Measurements from ENCODE around the gene HBE1.
"Not testable (repeated sequence)": the region's sequence is repeated elsewhere in the genome, so short reads cannot be mapped to it uniquely, and the experiment has no call there.

HBE1 gene

DNA sequence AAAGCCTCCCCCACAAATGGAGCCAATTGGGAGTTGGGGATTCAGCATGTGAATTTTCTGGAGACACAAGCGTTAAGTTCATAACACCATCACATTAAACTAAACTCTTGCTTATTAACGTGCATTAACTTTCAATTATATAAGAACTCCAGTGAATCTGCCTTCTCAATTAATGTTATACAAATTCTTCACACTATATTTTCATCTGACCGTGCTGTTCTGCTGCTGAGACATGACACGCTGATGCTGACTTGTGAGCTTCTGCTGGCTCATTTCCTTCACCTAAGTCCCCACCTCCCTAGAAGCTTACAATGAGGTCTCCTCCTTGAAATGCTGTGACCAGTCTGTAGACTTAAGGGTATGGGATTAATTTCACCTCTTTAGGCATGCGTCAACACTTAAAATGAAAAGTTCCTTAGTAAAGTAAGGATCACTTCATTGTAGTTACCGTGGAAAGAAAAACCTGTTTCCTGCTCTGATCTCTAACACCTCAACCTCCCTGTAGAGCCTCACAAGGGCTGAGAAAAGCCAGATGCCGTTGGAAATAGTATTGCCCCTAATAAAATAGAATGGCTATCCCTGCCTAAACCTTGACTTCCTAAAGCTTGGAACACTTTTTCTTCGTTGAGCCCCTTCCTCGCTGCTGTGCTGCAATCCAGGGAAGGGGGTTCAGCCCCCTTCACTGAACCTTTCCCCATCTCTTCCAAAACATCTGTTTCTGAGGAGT lies 17.4 kb downstream of the HBE1 start:
- DNase-seq, result no peak

DNA sequence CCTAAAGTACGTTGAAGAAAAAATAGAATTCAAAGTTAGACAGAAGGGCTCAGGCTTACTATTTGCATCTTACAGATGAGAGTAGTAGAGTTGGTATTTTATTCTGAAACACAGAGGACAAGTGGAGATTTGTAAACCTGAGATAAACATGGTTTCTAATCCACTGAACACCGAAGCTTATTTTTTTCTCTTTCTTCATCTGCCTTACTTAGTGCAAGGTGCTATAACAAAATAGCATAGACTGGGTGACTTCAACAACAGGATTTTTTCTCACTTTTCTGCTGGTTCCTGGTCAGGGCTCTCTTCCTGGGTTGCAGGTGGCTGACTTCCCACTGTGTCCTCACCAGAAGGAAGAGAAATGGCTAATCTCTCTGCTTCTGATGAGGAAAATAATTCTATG lies 18.0 kb downstream of the HBE1 start:
- DNase-seq, result no peak

DNA sequence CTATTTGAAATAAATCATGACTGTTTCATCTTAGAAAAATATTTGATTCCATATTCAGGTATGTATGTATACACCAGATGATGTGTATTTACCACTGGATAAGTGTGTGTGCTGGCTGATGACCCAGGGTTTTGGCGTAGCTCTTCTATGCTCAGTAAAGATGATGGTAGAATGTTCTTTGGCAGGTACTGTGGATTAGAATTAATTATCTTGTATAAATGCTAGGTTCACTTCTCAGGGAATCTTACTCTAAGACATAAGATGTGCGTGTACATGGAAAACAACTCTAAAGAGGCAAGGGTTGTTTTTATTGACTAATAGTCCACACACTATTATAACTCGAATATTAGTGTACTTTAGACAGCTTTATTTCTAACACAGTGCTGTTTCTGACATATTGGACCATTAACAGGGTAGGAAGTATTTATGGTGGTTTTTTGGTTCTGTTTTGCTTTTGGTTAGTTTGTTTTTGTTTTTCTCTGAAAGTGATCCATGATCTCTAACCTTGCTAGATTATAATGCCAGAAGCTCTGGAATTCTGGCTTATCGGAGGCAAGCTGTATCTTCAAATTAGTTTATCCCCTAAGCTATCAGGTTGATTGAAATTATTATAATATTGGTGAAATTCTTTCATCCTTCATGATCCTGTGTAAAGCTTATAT lies 19.1 kb downstream of the HBE1 start:
- DNase-seq, result no peak

DNA sequence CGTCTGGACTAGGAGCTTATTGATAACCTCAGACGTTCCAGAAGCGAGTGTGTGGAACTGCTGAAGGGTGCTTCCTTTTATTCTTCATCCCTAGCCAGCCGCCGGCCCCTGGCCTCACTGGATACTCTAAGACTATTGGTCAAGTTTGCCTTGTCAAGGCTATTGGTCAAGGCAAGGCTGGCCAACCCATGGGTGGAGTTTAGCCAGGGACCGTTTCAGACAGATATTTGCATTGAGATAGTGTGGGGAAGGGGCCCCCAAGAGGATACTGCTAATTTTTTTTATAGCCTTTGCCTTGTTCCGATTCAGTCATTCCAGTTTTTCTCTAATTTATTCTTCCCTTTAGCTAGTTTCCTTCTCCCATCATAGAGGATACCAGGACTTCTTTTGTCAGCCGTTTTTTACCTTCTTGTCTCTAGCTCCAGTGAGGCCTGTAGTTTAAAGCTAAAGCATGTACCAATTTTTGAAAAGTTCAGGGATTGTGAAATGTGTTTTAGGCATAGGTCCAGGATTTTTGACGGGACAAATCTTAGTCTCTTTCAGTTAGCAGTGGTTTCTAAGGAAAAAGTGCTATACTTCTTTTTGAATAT lies 19.8 kb downstream of the HBE1 start, which contains the start of gene HBG1:
TSS of gene HBG1 (minus strand) at position 51 of the 590 bp plus-strand sequence. CDS start 53 bp downstream, outside the sequence.
- DNase-seq, result not testable (repeated sequence)

DNA sequence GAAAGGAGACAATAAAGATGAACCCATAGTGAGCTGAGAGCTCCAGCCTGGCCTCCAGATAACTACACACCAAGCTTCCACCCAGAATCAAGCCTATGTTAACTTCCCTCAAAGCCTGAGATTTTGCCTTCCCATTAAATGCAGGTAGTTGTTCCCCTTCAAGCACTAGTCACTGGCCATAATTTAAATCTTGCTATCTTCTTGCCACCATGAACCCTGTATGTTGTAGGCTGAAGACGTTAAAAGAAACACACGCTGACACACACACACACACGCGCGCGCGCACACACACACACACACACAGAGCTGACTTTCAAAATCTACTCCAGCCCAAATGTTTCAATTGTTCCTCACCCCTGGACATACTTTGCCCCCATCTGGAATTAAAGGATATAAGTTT lies 21.2 kb downstream of the HBE1 start:
- DNase-seq, result not testable (repeated sequence)

DNA sequence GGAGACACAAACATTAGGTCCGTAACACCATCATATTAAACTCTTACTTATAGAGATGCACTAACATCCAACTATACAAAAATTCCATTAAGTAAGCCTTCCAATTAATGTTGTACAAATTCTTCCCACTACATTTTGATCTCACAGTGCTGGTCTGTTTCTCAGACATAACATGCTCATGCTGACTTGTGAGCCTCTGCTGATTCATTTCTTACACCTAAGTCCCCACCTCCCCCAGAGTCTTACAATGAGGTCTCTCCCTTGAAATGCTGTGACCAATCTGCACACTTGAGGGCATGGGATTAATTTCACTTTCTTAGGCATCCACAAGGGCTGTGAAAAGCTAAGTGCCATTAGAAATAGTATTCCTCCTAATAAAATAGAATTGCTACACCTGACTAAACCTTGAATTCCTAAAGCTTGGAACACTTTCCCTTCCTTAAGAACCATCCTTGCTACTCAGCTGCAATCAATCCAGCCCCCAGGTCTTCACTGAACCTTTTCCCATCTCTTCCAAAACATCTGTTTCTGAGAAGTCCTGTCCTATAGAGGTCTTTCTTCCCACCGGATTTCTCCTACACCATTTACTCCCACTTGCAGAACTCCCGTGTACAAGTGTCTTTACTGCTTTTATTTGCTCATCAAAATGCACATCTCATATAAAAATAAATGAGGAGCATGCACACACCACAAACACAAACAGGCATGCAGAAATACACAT lies 22.1 kb downstream of the HBE1 start:
- no peak for DNase-seq

DNA sequence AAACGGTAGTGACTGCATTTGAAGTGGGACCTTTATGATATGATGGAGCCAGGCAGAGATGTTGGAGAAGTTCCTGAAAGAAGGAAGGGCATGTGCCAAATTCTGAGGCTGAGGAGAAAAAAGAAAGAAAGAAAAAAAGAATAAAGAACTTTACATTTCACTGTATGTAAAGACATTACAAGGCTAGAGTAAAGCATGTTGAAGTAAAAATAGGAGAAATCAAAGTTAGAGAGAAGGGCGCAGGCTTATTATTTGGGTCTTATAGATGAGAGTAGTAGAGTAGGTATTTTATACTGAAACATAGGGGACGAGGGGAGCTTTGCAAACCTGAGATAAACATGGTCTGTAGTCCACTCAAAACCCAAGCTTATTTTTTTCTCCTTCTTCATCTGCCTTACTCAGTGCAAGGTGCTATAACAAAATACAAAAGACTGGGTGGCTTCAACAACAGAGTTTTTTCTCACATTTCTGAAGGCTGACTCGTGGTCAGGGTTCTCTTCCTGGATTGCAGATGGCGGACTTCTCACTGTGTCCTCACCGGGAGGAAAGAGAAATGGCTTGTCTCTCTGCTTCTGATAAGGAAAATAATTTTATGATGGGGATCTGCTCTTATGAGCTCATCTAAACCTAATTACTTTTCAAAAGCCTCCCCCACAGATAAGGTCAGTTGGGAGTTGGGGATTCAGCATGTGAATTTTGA lies 22.8 kb downstream of the HBE1 start:
- no peak for DNase-seq

DNA sequence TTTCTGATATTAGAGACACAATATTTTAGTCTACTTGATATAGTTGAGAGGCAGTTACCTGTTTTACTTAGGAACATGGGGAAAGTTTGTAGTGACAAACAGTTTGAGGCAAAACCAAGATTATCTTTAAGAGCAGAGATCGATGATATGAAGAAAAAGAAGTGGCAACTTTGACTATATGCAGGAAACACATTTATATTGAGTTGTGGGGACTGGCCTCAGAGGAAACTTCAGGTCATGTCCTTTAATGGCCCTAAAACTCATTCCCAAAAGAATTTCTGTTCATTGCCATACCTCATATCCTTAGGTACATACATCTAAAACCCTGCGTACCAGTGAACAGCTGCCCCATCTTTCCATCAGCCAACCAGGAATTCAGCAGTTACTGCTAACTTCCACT lies 24.6 kb downstream of the HBE1 start:
- DNase-seq, result no peak

DNA sequence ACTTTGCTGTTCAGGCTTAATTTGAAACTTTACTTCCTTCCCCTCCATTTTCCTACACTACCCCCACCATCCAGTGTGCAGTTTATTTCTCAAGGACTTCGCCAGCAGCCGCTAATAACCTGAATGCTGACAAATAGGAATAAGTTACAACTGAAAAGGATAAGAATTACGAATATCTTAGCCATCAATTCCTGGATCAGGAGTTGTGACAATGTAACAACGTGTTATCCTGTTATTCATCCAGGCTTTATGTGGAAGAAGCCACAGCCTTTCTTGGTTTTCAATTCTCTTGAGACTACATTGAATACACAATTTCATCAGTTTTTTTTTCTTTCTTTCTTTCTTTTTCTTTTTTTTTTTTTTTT lies 25.9 kb downstream of the HBE1 start:
- DNase-seq, result no peak

DNA sequence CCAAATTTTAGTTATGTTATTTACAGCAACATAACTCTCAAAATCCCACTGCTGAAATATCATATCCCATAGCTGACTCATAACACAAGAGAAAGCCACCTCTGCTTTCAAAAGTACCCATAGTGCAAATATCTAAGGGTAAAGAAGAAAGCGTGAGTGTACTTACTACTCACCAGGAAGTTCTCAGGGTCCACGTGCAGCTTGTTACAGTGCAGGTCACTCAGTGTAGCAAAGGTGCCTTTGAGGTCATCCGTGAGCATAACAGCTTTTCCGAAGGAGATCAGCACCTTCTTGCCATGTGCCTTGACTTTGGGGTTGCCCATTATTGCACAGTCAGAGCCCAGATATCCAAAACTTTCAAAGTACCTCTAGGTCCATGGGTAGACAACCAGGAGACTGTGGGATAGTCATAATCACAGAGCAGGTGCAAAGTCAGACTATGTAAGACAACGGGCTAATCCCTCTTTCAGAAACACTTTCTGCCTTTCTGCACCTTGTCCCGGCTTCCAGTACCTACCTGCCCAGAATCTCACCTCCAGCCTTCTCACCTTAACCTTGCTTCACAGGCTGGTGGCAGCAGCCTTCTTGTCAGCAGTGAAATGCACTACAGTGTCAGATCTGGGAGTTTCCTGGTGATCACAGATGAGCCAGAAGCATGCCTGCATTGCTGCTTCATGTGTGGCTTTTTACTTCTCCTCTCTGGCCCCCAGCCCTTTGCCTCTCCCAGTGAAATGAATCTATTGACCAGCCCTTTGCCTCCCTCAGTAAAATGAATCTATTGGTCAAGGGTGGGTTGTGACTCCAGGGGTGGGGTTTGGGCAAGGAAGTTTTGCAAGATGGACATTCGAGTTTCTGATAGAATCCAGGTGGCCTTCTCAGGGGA lies 26.6 kb downstream of the HBE1 start:
- DNase-seq, result no peak

DNA sequence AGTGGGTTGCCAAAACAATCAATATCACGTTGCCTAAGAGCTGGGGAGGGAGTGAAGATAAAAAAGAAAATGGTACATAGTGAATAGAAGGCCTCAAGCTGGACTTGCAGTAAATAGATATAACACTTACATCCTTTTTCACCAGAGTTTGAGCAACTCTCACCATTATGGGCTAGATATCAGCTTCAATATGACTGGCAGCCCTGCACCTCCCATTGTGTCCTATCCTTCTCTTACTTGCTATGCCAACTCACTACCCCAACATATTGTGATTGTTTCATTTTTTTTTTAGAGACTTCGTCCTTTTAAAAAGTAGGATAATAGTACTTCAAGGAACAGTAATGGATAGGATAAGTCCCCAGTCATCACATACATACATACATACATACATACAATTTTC lies 27.5 kb downstream of the HBE1 start:
- no peak for DNase-seq

DNA sequence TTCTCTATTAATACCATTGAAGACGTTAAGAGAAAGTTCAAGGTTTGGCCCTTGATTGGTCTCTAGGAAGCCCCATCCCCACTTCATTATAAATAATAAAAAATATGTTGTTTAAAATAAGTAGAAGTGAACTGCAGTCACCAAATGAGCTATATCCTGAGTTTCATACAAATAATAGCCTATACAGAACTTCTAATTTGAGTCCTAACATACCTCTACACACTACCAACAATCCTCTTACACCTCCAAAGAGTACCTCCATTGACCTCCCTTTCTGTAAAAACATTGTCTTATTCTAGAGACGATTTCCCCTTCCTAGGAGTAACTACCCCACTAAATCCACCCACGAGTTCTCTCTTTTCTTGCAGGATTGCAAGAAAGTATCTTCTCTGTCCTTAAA lies 28.3 kb downstream of the HBE1 start:
- no peak for DNase-seq

DNA sequence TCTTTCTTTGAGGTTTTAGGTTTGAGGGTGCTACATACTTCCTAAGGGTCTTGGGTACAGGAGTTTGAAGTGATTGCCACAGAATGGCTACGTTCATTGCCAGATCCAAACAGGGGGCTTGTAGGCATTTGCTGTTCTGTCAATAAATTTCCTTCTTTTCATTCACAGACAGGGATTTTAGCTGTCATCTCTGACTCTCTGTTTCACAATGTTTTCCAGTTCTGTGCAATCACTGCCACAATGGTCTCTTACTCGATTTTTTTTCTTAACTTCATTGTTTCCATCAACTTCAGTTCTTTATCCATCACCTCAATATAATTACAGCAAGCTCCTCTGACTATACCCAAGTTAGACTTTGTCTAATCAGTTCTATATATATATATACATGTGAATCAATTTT lies 29.3 kb downstream of the HBE1 start:
- DNase-seq, result no peak

DNA sequence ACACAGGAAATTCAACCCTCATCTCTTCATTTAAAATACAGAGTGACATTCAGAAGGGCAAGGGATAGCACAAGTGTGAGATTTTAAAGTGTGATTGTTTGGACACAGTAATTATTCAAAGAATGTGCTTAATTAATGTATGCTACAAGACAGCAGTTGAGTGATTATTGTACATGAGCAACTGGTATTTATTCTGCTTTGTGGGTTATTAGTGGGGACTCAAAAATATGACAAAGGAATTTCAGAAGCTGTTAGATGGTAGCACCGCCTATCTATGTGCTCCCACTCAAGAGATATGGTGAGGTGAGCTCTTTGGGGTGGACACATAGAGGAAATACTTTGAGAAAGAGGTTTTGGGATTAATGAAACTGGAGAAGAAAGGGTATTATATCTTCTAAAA lies 29.7 kb downstream of the HBE1 start:
- DNase-seq, result no peak

DNA sequence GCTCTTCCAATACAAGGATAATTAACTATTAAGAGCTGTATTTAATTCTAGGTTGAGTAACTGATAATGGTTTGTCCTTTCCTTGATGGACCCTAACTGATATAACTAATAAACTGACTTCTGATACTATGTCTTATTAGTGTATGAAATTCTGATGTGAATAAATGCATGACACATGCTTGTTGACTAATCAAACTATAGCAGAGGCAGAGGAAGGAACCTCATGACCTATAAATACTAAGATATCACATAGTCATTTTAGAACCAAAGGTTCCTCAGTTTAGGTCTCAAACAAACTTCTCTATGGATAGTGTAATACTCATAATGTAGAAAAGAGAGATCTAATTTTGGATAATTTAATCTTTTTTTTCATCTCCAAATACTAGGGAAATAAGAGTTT lies 30.7 kb downstream of the HBE1 start:
- no peak for DNase-seq

DNA sequence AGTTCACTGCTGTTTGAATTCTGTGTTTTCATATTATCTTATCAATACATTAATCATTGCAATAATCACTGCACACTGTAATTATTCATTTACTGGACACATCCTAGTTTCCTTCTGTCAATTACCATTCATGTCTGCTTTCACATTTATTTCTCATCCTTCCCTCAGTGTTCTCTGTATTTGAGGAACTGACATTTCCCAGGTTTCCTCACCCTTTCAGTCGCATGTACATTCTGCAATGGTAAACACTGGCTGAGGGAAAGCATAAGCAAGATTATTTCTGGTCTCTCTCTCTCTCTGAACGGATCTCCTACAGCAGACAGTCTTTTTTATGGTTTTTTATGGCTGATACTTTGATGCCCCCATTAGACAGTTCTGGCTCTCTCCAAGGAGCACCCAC lies 31.3 kb downstream of the HBE1 start:
- DNase-seq, result no peak

DNA sequence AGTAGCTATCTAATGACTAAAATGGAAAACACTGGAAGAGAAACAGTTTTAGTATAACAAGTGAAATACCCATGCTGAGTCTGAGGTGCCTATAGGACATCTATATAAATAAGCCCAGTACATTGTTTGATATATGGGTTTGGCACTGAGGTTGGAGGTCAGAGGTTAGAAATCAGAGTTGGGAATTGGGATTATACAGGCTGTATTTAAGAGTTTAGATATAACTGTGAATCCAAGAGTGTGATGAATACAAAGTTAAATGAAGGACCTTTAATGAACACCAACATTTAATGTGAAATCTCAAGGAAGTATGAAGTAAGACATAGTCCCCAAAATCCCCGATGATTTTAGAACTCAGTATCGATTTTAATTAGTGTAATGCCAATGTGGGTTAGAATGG lies 32.3 kb downstream of the HBE1 start:
- no peak for DNase-seq

DNA sequence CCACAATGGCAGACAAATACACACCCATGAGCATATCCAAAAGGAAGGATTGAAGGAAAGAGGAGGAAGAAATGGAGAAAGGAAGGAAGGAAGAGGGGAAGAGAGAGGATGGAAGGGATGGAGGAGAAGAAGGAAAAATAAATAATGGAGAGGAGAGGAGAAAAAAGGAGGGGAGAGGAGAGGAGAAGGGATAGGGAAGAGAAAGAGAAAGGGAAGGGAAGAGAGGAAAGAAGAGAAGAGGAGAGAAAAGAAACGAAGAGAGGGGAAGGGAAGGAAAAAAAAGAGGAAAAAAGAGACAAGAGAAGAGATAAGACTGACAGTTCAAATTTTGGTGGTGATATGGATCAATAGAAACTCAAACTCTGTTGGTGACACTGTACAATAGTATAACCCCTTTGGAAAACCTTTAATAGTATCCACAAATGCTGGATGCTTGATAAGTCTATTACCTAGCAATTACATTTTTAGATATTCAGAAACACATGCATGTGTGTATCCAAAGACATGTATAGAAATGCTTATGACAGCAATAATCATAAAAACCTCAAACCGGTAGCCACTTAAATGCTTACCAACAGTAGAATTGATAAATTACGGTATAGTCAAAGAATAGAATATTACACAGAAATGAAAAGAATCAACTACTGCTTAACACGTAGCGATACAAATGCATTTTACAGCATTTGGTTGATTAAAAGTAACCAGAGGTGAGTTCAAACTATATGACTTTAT lies 34.2 kb downstream of the HBE1 start:
- no peak for DNase-seq

DNA sequence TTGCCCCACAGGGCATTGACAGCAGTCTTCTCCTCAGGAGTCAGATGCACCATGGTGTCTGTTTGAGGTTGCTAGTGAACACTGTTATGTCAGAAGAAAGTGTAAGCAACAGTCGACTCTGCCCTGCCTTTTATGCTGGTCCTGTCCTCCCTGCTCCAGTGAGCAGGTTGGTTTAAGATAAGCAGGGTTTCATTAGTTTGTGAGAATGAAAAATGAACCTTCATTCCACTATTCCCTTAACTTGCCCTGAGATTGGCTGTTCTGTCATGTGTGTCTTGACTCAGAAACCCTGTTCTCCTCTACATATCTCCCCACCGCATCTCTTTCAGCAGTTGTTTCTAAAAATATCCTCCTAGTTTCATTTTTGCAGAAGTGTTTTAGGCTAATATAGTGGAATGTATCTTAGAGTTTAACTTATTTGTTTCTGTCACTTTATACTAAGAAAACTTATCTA lies 35.3 kb downstream of the HBE1 start, which contains the start of gene HBD:
TSS of gene HBD (minus strand) at position 103 of the 454 bp plus-strand sequence. CDS start at position 53, 50 bp downstream.
- no peak for DNase-seq

DNA sequence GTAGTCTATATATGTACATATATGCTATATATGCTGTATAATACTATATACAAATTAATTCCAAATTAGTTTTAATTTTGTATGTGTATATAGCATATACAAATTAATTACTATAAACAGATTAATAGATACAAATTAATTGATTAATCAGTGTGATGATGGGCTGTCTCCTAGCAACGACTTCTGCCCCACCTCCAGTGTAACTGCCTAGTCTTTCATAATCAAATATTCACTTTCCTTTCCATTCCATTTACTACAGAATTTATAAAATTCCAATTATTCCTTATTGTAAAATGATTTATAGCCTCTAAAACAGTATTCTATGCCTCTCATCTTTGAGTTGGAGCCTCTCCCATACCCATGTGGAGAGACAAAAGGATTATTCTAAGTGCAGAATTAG lies 36.4 kb downstream of the HBE1 start:
- no peak for DNase-seq

DNA sequence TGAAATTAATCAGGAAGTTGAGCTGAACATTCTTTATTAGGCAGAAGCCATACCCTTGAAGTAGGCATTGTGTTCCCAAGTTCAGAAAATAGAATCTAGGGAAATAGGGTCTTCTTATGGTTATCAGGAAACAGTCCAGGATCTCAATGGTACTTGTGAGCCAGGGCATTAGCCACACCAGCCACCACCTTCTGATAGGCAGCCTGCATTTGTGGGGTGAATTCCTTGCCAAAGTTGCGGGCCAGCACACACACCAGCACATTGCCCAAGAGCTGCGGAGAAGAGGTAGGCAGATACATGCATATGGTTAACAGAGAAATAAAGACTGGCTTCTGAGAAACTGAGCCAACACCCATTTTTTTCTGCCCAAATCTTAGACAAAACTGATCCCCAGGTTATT lies 36.9 kb downstream of the HBE1 start:
- DNase-seq, result no peak

Data from GOT3 (cell line).